Esophagus squamous epithelium (tissue), 5 donors: Measurements from ENCODE around the gene SLX9. TPM values are rescaled to one million over a fixed set of nuclear protein-coding genes. Genes with fewer than 3 reads are reported as not detected.

Experiments
- DNase-seq: peaks from one replicate; lab custom pipeline; 2025; lab: John Stamatoyannopoulos, UW
- H3K27ac ChIP-seq, 4 donors: fragments of 200-600 bp; sonication (generic); one replicate each; pipeline ENCODE4 v1.5.1; 2016 to 2019; ENCODE audit warnings: mild to moderate bottlenecking in 1 of 4
- H3K27me3 ChIP-seq, 4 donors: fragments of 200-600 bp; sonication (generic); 1 replicate in 3 of 4; 2 replicates in 1 of 4; pipeline versions ENCODE4 v1.5.1 to v1.6.0; 2017 to 2021; ENCODE audit warnings: antibody characterized with exemption in 1 of 4
- H3K36me3 ChIP-seq, 3 donors: fragments of 200-600 bp; sonication (generic); one replicate each; pipeline ENCODE4 v1.5.1; 2016 to 2019
- H3K4me1 ChIP-seq, 3 donors: fragments of 200-600 bp; sonication (generic); one replicate each; pipeline ENCODE4 v1.5.1; 2017 to 2019
- H3K4me3 ChIP-seq, 4 donors: fragments of 200-600 bp; sonication (generic); 1 replicate in 3 of 4; 2 replicates in 1 of 4; pipeline ENCODE4 v1.5.1; 2016 to 2019; ENCODE audit warnings: mild to moderate bottlenecking in 2 of 4, moderate library complexity in 1 of 4
- H3K9me3 ChIP-seq, 3 donors: fragments of 200-600 bp; sonication (generic); one replicate each; pipeline ENCODE4 v1.5.1; 2016 to 2019
- CTCF ChIP-seq, 6 experiments: fragments of 450-650 bp in 4 of 6; fragments of 200-600 bp in 2 of 6; sonication (generic) in 2 of 6; IDR thresholded peaks; one replicate each; pipeline ENCODE4 v1.5.1; 2016 to 2019; ENCODE audit warnings: antibody characterized with exemption in 6 of 6, mild to moderate bottlenecking in 4 of 6, moderate library complexity in 4 of 6
- POLR2A ChIP-seq, 4 donors: fragments of 450-650 bp; IDR thresholded peaks; one replicate each; pipeline ENCODE4 v1.6.1; 2017; ENCODE audit warnings: antibody characterized with exemption in 4 of 4, mild to moderate bottlenecking in 4 of 4, moderate library complexity in 3 of 4
- WGBS, 2 donors: methylation state at CpG; one replicate each; pipeline ENCODE4 v1.1.5; 2018; 5-methylcytosine and 5-hydroxymethylcytosine counted together
- intact Hi-C: fragments of 100-400 bp; cut with DNase I; formaldehyde crosslinking; loops from one replicate; pipeline ENCODE4 v1.15.0; 2022
- total RNA-seq, 4 donors: library from RNA; depleted of rRNA; stranded (reverse); fragments of >200 nt; gene quantifications; one replicate each; pipeline ENCODE4 v1.1.0, GENCODE V29; 2016
- donor health status: DM: yes; HTN: yes; CAD: no.

The SLX9 gene
- total RNA-seq, 4 donors from 2014 or later, result 10.2 to 16.1 (median 11.1) TPM

DNA sequence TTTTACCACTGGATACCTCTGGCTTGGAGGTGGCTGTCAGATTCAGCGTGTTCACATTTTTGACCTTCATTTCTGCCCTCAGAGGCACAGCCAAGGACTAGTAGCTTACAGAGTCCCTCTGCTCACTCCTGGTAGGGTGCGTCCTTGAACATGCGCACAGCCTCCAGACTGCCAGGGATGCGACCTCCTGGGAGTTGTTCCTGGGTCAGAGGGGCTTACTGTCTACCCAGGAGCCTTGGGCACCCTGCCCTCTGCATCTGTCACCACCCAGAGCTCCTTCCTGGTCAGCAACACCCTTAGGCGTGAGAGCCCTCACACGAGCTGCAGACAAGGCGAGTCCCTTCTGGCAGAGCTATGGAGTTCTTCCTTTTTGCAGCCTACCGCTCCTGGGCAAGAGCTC, 1.7 kb downstream of the SLX9 start:
- TF ChIP-seq CTCF (IDR thresholded peaks at IDR 0.05) (no peak), POLR2A (IDR thresholded peaks at IDR 0.05) (no peak)

DNA sequence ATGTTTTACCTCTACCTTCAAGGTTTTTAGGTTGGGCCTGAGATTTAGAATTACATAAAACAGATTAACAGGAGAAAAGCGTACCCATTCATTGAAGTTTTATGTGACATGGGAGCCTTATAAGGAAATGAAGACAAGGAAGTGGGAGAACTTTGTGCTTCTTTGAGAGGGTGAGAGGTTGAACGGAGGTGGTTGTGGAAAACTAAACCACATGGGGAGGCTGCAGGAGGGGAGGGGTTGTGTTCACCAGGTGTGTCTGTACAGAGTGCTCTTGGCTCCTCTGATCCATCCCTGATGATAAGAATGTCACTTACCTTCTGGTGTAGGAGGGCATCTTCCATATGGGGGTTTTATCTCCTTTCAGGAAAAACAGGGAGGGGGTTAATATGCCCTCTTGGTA, 2.7 kb downstream of the SLX9 start:
- Histone ChIP-seq H3K27me3 (no peaks in the 10 kb centered on the region), H3K27ac (no peak overlapping the region), H3K36me3 (peaks cover 0 to 46% (median 8%) of the 10 kb centered on the region in 3 donors), H3K9me3 (no peaks in the 10 kb centered on the region), H3K4me3 (no peak overlapping the region), H3K4me1 (peaks cover 19 to 40% (median 22%) of the 10 kb centered on the region in 3 donors)
- intact Hi-C loops, result no loop called here
- whole genome bisulfite sequencing, 2 donors, result 81 to 89% methylated on average over 2 of the region's 2 CpGs
- DNase-seq, result no peak
- TF ChIP-seq POLR2A (IDR thresholded peaks at IDR 0.05), result no peak
- TF ChIP-seq CTCF (IDR thresholded peaks at IDR 0.05), result no peak

More for the DNA sequence above, 1.7 kb downstream of the SLX9 start:
- Histone ChIP-seq H3K27ac (no peak overlapping the region), H3K36me3 (peaks cover 0 to 36% (median 8%) of the 10 kb centered on the region in 3 donors), H3K4me3 (no peak overlapping the region), H3K9me3 (no peaks in the 10 kb centered on the region), H3K4me1 (peaks cover 19 to 40% (median 22%) of the 10 kb centered on the region in 3 donors), H3K27me3 (no peaks in the 10 kb centered on the region)
- DNase-seq, result no peak
- intact Hi-C loops, result no loop called here
- whole genome bisulfite sequencing, 2 donors, result 69 to 85% methylated on average over 5 of the region's 8 CpGs

DNA sequence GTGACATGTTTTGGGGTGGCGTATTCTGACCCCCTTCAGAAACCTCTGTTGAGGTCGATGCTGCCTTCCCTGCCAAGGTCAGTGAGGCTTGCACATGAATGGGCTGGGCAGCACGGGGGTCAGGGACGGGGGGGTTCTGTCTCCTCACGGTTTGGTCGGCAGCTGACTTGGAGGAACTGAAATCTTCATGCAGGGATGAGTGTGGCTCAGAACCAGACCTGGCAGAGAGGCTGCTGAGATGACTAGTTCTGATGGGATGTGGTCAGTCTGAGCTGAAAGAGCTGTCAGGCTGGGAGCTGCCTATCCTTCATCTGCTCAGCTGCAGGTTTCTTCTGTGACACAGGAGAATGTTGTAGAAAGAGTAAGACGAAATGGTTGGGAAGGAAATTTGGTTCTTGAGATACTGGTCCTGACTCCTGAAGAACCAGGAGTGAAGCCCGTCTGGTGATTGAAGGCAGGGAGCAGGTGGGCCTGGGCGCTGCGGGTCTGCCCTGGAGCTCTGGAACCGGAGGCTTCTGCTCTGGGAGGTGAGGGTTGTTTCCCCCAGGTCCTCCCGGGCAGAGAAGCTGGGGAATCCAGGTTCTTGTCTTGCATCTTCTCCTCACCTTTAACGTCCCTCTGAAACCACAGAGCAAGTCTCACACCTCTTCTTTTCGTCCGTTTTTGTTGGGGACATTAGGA, 3.3 kb downstream of the SLX9 start:
- intact Hi-C loops, result no loop called here
- 89 to 90% methylated on average over 13 to 15 of the region's 15 CpGs for WGBS, 2 donors

DNA sequence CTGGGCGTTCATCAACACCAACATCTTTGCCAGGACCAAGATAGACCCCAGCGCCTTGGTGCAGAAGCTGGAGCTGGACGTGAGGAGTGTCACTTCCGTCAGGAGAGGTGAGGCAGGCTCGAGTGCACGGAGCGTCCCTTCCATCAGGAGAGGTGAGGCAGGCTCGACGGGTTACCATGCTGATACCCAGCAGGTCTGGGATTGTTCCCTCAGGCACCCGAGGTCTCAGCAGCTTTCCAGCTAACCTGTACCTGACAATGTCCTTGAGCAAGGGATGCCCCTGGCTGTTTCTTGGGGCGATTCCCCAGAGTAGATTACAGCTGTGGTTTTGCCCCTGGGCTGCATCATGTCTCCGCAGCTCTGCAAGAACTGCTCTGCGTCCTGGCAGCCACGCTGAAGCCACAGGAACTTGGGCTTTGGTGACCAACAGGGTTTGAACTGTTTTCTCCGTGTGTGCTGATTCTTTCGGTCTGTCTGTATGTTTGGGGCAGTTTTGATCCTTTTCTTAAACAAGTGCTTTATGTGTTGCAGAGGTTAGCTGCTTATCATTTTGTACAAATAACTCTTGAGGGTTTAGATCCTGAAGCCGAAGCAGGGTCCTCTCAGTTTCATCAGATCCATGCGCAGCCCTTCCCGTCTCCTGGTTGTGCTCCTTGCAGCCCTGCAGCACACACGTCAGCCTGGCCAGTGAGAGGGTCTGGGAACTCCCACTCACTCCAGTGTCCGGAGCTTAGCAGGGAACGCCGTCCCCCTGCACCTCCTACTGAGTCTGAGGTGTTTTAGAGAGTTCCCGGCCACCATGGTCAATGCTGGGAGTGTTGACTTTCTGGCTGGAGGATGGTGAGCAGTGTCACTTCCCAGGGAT, 4.1 kb downstream of the SLX9 start:
- no peak overlapping the region for H3K27ac ChIP-seq
- 86 to 87% methylated on average over 11 to 20 of the region's 24 CpGs for WGBS, 2 donors
- intact Hi-C loops, result no loop called here
- H3K36me3 ChIP-seq, result peaks cover 0 to 59% (median 8%) of the 10 kb centered on the region in 3 donors
- H3K4me3 ChIP-seq, result no peak overlapping the region
- H3K9me3 ChIP-seq, result no peaks in the 10 kb centered on the region
- no peaks in the 10 kb centered on the region for H3K27me3 ChIP-seq
- DNase-seq, result no peak
- TF ChIP-seq POLR2A (IDR thresholded peaks at IDR 0.05), result no peak
- TF ChIP-seq CTCF (IDR thresholded peaks at IDR 0.05), result no peak
- peaks cover 18 to 36% (median 19%) of the 10 kb centered on the region in 3 donors for H3K4me1 ChIP-seq

More for the DNA sequence above, 3.3 kb downstream of the SLX9 start:
- DNase-seq, result no peak
- Histone ChIP-seq H3K4me3 (no peak overlapping the region), H3K27me3 (no peaks in the 10 kb centered on the region), H3K27ac (no peak overlapping the region), H3K9me3 (no peaks in the 10 kb centered on the region), H3K4me1 (peaks cover 19 to 40% (median 22%) of the 10 kb centered on the region in 3 donors), H3K36me3 (peaks cover 0 to 52% (median 8%) of the 10 kb centered on the region in 3 donors)
- TF ChIP-seq CTCF (IDR thresholded peaks at IDR 0.05), result no peak
- no peak for TF ChIP-seq POLR2A (IDR thresholded peaks at IDR 0.05)

- Histone ChIP-seq H3K4me1 (peaks cover 15 to 34% (median 15%) of the 10 kb centered on the region in 3 donors), H3K9me3 (no peaks in the 10 kb centered on the region), H3K4me3 (no peak overlapping the region), H3K27me3 (no peaks in the 10 kb centered on the region), H3K27ac (no peak overlapping the region), H3K36me3 (peaks cover 0 to 66% (median 8%) of the 10 kb centered on the region in 3 donors)
- TF ChIP-seq POLR2A (IDR thresholded peaks at IDR 0.05) (no peak), CTCF (IDR thresholded peaks at IDR 0.05) (no peak)
- DNase-seq, result no peak
- intact Hi-C loops, result no loop called here
- WGBS, 2 donors, result 86 to 90% methylated on average over 4 to 8 of the region's 10 CpGs
These were observed 4.8 kb downstream of the SLX9 start for GRCh38 chr21:44944596-44944995.
